MCF 10A (cell line): ENCODE results near the gene AXIN2. TPM values are rescaled to one million over a fixed set of nuclear protein-coding genes. Genes with fewer than 3 reads are reported as not detected.

Experiments
- BruUV-seq: library from RNA; stranded (reverse); fragments of 400-500 nt; replicated peaks from 2 replicates; lab custom pipeline; 2021; lab: Mats Ljungman, UMichigan
- CTCF ChIA-PET: fragments of 300-600 bp; sonication (Branson Sonifier 250); formaldehyde crosslinking; extraction: SDS; loops from one replicate; lab custom pipeline; 2021; ENCODE audit warnings: antibody characterized with exemption, inconsistent platforms; lab: Yijun Ruan, JAX
- POLR2A ChIA-PET: fragments of 300-600, 350-650 bp; sonication (Branson Sonifier 250); formaldehyde crosslinking; extraction: SDS; loops from one replicate; lab custom pipeline; 2020; ENCODE audit warnings: antibody characterized with exemption, inconsistent platforms; lab: Yijun Ruan, JAX
- DNase-seq: peaks from one replicate; pipeline ENCODE4 v3.0.0-alpha.2; 2018; ENCODE audit not compliant: unreplicated experiment
- H3K27ac Mint-ChIP-seq: one replicate; pipeline ENCODE4 v1.8.0; 2022; ENCODE audit warnings: mild to moderate bottlenecking, low read depth, mixed read lengths; ENCODE audit not compliant: unreplicated experiment
- H3K27me3 Mint-ChIP-seq: one replicate; pipeline ENCODE4 v1.8.0; 2022; ENCODE audit warnings: mixed read lengths; ENCODE audit not compliant: insufficient read depth, unreplicated experiment
- H3K36me3 Mint-ChIP-seq: one replicate; pipeline ENCODE4 v1.8.0; 2022; ENCODE audit warnings: mild to moderate bottlenecking, moderate library complexity, mixed read lengths; ENCODE audit not compliant: insufficient read depth, unreplicated experiment
- H3K4me1 Mint-ChIP-seq: one replicate; pipeline ENCODE4 v1.8.0; 2022; ENCODE audit warnings: mixed read lengths; ENCODE audit not compliant: insufficient read depth, unreplicated experiment
- H3K4me3 Mint-ChIP-seq: one replicate; pipeline ENCODE4 v1.8.0; 2022; ENCODE audit warnings: mild to moderate bottlenecking, moderate library complexity, mixed read lengths; ENCODE audit not compliant: unreplicated experiment
- H3K9me3 Mint-ChIP-seq: one replicate; pipeline ENCODE4 v1.8.0; 2022; ENCODE audit warnings: mixed read lengths; ENCODE audit not compliant: unreplicated experiment
- intact Hi-C: fragments of 100-400 bp; cut with micrococcal nuclease; formaldehyde crosslinking; loops from 2 replicates; pipeline ENCODE4 v1.14.1; 2022
- total RNA-seq: library from RNA; stranded (reverse); gene quantifications from 2 replicates; pipeline ENCODE4 v1.2.3, GENCODE V29; 2022
- TF ChIP-seq, protein P1 (sequence below): fragments of 200-600 bp; IDR thresholded peaks from one replicate; pipeline ENCODE4 v1.8.0; 2022; ENCODE audit warnings: antibody characterized with exemption, mild to moderate bottlenecking; ENCODE audit not compliant: unreplicated experiment

AXIN2 gene
- total RNA-seq, 1 experiment from 2014 or later, result 0.16 TPM

DNA sequence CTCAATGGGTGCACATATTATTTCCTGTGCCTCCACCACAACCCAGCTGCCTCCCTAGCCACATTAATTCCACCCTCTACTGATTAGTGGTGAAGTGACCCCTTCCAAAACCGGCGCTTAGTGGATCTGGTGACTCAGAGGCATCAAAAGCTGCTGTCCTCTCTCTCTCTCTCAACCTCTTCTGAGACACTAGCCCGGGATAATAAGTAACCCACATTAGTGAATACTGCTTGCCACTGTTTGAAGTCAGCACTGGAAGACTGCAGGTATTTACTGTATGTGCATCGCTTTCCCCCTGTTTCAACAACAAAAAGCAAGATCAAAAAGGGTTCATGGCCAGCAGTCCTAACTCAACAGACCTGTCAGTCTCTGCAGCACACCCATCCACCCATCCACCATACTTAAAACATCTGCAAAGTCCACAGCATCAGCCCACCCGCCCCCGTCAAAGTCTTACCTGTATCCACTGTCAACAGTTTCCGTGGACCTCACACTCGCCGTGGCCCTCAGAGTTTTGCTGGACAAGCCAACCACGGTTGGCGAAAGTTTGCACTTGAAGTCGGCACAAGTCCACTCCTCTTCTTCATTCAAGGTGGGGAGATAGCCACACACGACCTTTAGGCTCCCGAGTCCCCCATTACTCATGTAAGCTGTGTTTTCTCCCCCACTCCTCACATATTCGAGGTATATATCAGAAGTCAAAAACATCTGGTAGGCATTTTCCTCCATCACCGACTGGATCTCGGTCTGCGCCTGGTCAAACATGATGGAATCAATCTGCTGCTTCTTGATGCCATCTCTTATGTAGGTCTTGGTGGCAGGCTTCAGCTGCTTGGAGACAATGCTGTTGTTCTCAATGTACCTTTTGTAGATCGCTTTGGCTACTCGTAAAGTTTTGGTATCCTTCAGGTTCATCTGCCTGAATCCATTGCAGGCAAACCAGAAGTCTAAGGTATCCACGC is 3.8 kb downstream of the AXIN2 start:
- BruUV-seq, result no TSS peak
- Mint-ChIP-seq H3K4me3 (no peak overlapping the region), H3K9me3 (no peaks in the 10 kb centered on the region), H3K27ac (no peak overlapping the region), H3K27me3 (peaks cover 10% of the 10 kb centered on the region), H3K4me1 (no peaks in the 10 kb centered on the region), H3K36me3 (peaks cover 5% of the 10 kb centered on the region)
- TF ChIP-seq, protein P1, sequence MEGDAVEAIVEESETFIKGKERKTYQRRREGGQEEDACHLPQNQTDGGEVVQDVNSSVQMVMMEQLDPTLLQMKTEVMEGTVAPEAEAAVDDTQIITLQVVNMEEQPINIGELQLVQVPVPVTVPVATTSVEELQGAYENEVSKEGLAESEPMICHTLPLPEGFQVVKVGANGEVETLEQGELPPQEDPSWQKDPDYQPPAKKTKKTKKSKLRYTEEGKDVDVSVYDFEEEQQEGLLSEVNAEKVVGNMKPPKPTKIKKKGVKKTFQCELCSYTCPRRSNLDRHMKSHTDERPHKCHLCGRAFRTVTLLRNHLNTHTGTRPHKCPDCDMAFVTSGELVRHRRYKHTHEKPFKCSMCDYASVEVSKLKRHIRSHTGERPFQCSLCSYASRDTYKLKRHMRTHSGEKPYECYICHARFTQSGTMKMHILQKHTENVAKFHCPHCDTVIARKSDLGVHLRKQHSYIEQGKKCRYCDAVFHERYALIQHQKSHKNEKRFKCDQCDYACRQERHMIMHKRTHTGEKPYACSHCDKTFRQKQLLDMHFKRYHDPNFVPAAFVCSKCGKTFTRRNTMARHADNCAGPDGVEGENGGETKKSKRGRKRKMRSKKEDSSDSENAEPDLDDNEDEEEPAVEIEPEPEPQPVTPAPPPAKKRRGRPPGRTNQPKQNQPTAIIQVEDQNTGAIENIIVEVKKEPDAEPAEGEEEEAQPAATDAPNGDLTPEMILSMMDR, result no peak
- intact Hi-C loops, result loop anchor here (2.0 kb wide), 2 partner anchors 237 to 327 kb away; no protein-coding TSS in a partner anchor
- no peak for DNase-seq
- ChIA-PET POLR2A (no interaction called here), CTCF (interaction anchor here (0.6 to 3.1 kb wide), 19 partner anchors 49 to 669 kb away, joined by 3 to 45 read pairs (median 4); no protein-coding TSS in a partner anchor)

GRCh38 chr17:65556910-65557348 is 4.5 kb downstream of the AXIN2 start:
- H3K4me3 Mint-ChIP-seq, result no peak overlapping the region
- no peak for DNase-seq
- H3K9me3 Mint-ChIP-seq, result no peaks in the 10 kb centered on the region
- peaks cover 3% of the 10 kb centered on the region for H3K36me3 Mint-ChIP-seq
- H3K4me1 Mint-ChIP-seq, result no peaks in the 10 kb centered on the region
- POLR2A ChIA-PET, result no interaction called here
- BruUV-seq, result no TSS peak
- CTCF ChIA-PET, result interaction anchor here (0.5 to 3.1 kb wide), 23 partner anchors 49 to 1340 kb away, joined by 3 to 45 read pairs (median 3); no protein-coding TSS in a partner anchor
- TF ChIP-seq, protein P1, result no peak
- peaks cover 10% of the 10 kb centered on the region for H3K27me3 Mint-ChIP-seq
- intact Hi-C loops, result loop anchor here (1.0 to 2.0 kb wide), 4 partner anchors 101 to 431 kb away; no protein-coding TSS in a partner anchor
- H3K27ac Mint-ChIP-seq, result no peak overlapping the region

- no peaks in the 10 kb centered on the region for H3K9me3 Mint-ChIP-seq
- no peaks in the 10 kb centered on the region for H3K36me3 Mint-ChIP-seq
- TF ChIP-seq, protein P1, result peak; percentile 84
- ChIA-PET CTCF (interaction anchor here (0.5 to 3.1 kb wide), 26 partner anchors 11 to 1983 kb away, joined by 3 to 45 read pairs (median 4); no protein-coding TSS in a partner anchor), POLR2A (interaction anchor here (0.7 kb wide), 1 partner anchor 236 kb away, joined by 3 read pairs; no protein-coding TSS in a partner anchor)
- intact Hi-C loops, result loop anchor here (1.0 to 2.0 kb wide), 4 partner anchors 100 to 432 kb away; no protein-coding TSS in a partner anchor
- H3K4me3 Mint-ChIP-seq, result no peak overlapping the region
- peaks cover 10% of the 10 kb centered on the region for H3K27me3 Mint-ChIP-seq
- no TSS peak for BruUV-seq
- DNase-seq, result peak; percentile 78
- H3K4me1 Mint-ChIP-seq, result no peaks in the 10 kb centered on the region
- no peak overlapping the region for H3K27ac Mint-ChIP-seq
Observed at GRCh38 chr17:65556014-65556909, 5.2 kb downstream of the AXIN2 start.
